PC-3 (cell line): ENCODE data around the gene MAML3. TPM values are rescaled to one million over a fixed set of nuclear protein-coding genes. Genes with fewer than 3 reads are reported as not detected.

Source experiments
- ATAC-seq: fragments of 200-7000 bp; cut with Tn5 transposase; 2 replicates; pipeline ENCODE4 v1.9.1; 2020; ENCODE audit warnings: mild to moderate bottlenecking, moderate library complexity
- BruUV-seq: library from RNA; stranded (reverse); fragments of 400-500 nt; replicated peaks from 2 replicates; lab custom pipeline; 2021; lab: Mats Ljungman, UMichigan
- CTCF ChIA-PET: fragments of 300-600 bp; sonication (Branson Sonifier 250); formaldehyde crosslinking; loops from one replicate; lab custom pipeline; 2022; ENCODE audit warnings: antibody characterized with exemption; lab: Charles Lee
- POLR2A ChIA-PET: fragments of 300-600 bp; sonication (Branson Sonifier 250); formaldehyde crosslinking; loops from one replicate; lab custom pipeline; 2022; ENCODE audit warnings: antibody characterized with exemption; ENCODE audit not compliant: unreplicated experiment; lab: Charles Lee
- DNase-seq: peaks from one replicate; pipeline ENCODE4 v3.0.0-alpha.2; 2015
- H2AFZ ChIP-seq: fragments of 300-600 bp; sonication (generic); 2 replicates; pipeline ENCODE4 v1.6.0; 2016; ENCODE audit warnings: antibody characterized with exemption, low read length
- H3F3A ChIP-seq: fragments of 300-600 bp; sonication (generic); one replicate; pipeline ENCODE4 v1.6.0; 2017; ENCODE audit warnings: antibody characterized with exemption, low read length, control low read depth, mild to moderate bottlenecking; ENCODE audit not compliant: unreplicated experiment
- H3K27ac ChIP-seq: fragments of 300-600 bp; sonication (generic); 2 replicates; pipeline ENCODE4 v1.5.1; 2016; ENCODE audit warnings: mild to moderate bottlenecking, low read length
- H3K27me3 ChIP-seq: fragments of 300-600 bp; sonication (generic); 2 replicates; pipeline ENCODE4 v1.6.1; 2016; ENCODE audit warnings: low read length, mixed read lengths
- H3K36me3 ChIP-seq: fragments of 300-600 bp; sonication (generic); 2 replicates; pipeline ENCODE4 v1.6.1; 2016; ENCODE audit warnings: low read depth, mixed run types, low read length, mixed read lengths
- H3K4me1 ChIP-seq: fragments of 300-600 bp; sonication (generic); 2 replicates; pipeline ENCODE4 v1.5.1; 2016; ENCODE audit warnings: low read length; ENCODE audit not compliant: insufficient read depth
- H3K4me2 ChIP-seq: fragments of 300-600 bp; sonication (generic); 2 replicates; pipeline ENCODE4 v1.6.0; 2016; ENCODE audit warnings: low read length
- H3K4me3 ChIP-seq: fragments of 300-600 bp; sonication (generic); 2 replicates; pipeline ENCODE4 v1.5.1; 2016; ENCODE audit warnings: mild to moderate bottlenecking, low read length, mixed read lengths
- H3K79me2 ChIP-seq: fragments of 300-600 bp; sonication (generic); 2 replicates; pipeline ENCODE4 v1.6.1; 2017; ENCODE audit warnings: low read length, mixed read lengths
- H3K9ac ChIP-seq: fragments of 300-600 bp; sonication (generic); 2 replicates; pipeline ENCODE4 v1.6.0; 2016; ENCODE audit warnings: mild to moderate bottlenecking, low read length
- H3K9me2 ChIP-seq: fragments of 300-600 bp; sonication (generic); replicated peaks from 2 replicates; pipeline ENCODE4 v1.6.1; 2016; ENCODE audit warnings: mixed run types, low read length, mixed read lengths
- H3K9me3 ChIP-seq: fragments of 300-600 bp; sonication (generic); 2 replicates; pipeline ENCODE4 v1.6.1; 2016; ENCODE audit warnings: low read length, mixed read lengths
- H4K20me1 ChIP-seq: fragments of 300-600 bp; sonication (generic); 2 replicates; pipeline ENCODE4 v1.6.1; 2016; ENCODE audit warnings: low read length, mixed read lengths
- EZH2 ChIP-seq: fragments of 300-600 bp; sonication (generic); IDR thresholded peaks from one replicate; pipeline ENCODE4 v1.6.1; 2017; ENCODE audit warnings: antibody characterized with exemption, mild to moderate bottlenecking, low read length; ENCODE audit not compliant: unreplicated experiment
- EZH2phosphoT487 ChIP-seq: fragments of 300-600 bp; sonication (generic); IDR thresholded peaks from 2 replicates; pipeline ENCODE4 v1.6.1; 2018; ENCODE audit warnings: mild to moderate bottlenecking, antibody characterized with exemption, low read length, borderline replicate concordance
- intact Hi-C: fragments of 100-400 bp; cut with micrococcal nuclease; formaldehyde crosslinking; loops from 2 replicates; pipeline ENCODE4 v1.9.0; 2023
- total RNA-seq: library from RNA; depleted of rRNA; stranded (reverse); fragments of >200 nt; gene quantifications from 2 replicates; pipeline ENCODE4 v1.2.3, GENCODE V29; 2014
- TF ChIP-seq, protein P1 (sequence below): fragments of 300-600 bp; sonication (generic); conservative IDR thresholded peaks from 2 replicates; pipeline ENCODE4 v1.5.1; 2017; ENCODE audit warnings: antibody characterized with exemption, low read depth, mild to moderate bottlenecking, low read length

The MAML3 gene
- total RNA-seq, 1 experiment from 2014 or later: 4.3 TPM

GRCh38 chr4:139924782-139925181 lies 229.2 kb downstream of the MAML3 start:
- ATAC-seq (no peak), DNase-seq (no peak)
- Histone ChIP-seq H3K4me2 (no peak overlapping the region), H4K20me1 (no peaks in the 10 kb centered on the region), H3K27me3 (no peaks in the 10 kb centered on the region), H3K9me3 (no peaks in the 10 kb centered on the region), H2AFZ (no peak overlapping the region), H3K79me2 (no peaks in the 10 kb centered on the region), H3K9ac (no peak overlapping the region), H3K4me1 (peaks cover 21% of the 10 kb centered on the region), H3K27ac (no peak overlapping the region), H3K36me3 (no peaks in the 10 kb centered on the region), H3F3A (no peaks in the 10 kb centered on the region), H3K9me2 (no peaks in the 10 kb centered on the region), H3K4me3 (no peak overlapping the region)
- BruUV-seq: no TSS peak
- TF ChIP-seq, protein P1, sequence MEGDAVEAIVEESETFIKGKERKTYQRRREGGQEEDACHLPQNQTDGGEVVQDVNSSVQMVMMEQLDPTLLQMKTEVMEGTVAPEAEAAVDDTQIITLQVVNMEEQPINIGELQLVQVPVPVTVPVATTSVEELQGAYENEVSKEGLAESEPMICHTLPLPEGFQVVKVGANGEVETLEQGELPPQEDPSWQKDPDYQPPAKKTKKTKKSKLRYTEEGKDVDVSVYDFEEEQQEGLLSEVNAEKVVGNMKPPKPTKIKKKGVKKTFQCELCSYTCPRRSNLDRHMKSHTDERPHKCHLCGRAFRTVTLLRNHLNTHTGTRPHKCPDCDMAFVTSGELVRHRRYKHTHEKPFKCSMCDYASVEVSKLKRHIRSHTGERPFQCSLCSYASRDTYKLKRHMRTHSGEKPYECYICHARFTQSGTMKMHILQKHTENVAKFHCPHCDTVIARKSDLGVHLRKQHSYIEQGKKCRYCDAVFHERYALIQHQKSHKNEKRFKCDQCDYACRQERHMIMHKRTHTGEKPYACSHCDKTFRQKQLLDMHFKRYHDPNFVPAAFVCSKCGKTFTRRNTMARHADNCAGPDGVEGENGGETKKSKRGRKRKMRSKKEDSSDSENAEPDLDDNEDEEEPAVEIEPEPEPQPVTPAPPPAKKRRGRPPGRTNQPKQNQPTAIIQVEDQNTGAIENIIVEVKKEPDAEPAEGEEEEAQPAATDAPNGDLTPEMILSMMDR: no peak
- no peak for TF ChIP-seq EZH2
- TF ChIP-seq EZH2phosphoT487: no peak
- CTCF ChIA-PET: no interaction called here
- POLR2A ChIA-PET: no interaction called here
- intact Hi-C loops: loop anchor here (5.0 kb wide), 1 partner anchor 83 kb away; no protein-coding TSS in a partner anchor

DNA sequence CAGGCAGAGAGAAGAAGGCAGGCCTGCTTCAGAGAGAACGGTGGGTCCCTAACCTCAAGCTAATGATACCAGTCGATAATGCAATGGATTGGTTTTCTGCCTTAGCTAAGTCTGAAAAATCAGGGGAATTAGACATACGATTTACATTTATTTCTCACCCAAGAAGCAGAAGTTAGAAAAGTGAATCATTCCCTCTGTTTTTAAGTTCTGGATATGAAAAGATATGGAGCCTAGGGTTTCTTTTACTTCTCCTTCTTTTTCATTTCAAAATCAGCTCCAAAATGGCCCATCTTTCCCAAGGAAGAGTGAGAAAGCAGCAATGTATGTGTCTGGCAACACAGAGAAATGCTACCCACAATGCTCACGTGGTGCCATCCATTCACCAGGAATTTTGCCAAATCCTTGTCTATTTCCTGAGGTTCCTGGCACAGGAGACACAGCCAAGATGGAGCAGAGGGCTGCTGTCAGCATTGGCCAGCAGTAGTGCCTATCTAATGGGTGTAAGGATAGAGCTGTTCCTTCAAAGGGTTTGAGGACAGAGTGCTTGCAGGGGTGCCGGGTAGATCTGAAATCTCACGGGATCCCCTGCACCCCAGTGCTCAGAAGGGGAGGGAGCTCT lies 231.5 kb downstream of the MAML3 start:
- H3K79me2 ChIP-seq: no peaks in the 10 kb centered on the region
- no peak overlapping the region for H2AFZ ChIP-seq
- intact Hi-C loops: loop anchor here (5.0 kb wide), 1 partner anchor 85 kb away; no protein-coding TSS in a partner anchor
- H3K4me1 ChIP-seq: peaks cover 21% of the 10 kb centered on the region
- H3K4me2 ChIP-seq: peak overlapping the region; percentile 69; the same call in 1 of the 2 replicates
- no peaks in the 10 kb centered on the region for H3K27me3 ChIP-seq
- TF ChIP-seq EZH2phosphoT487 (no peak), EZH2 (no peak)
- TF ChIP-seq, protein P1: no peak
- ChIA-PET CTCF (interaction anchor here (0.8 kb wide), 1 partner anchor 404 kb away, joined by 3 read pairs; no protein-coding TSS in a partner anchor), POLR2A (interaction anchor here (0.7 kb wide), 2 partner anchors 8 to 47 kb away, joined by 3 read pairs; no protein-coding TSS in a partner anchor)
- no peak overlapping the region for H3K4me3 ChIP-seq
- H3K9ac ChIP-seq: no peak overlapping the region
- H4K20me1 ChIP-seq: no peaks in the 10 kb centered on the region
- BruUV-seq: no TSS peak
- peak; percentile 52 for DNase-seq
- no peaks in the 10 kb centered on the region for H3K9me2 ChIP-seq
- no peaks in the 10 kb centered on the region for H3F3A ChIP-seq
- no peaks in the 10 kb centered on the region for H3K36me3 ChIP-seq
- ATAC-seq: peak; percentile 35
- peak overlapping the region; percentile 29; the same call in 1 of the 2 replicates for H3K27ac ChIP-seq
- no peaks in the 10 kb centered on the region for H3K9me3 ChIP-seq
